ENCODE measurements around the gene CEP112. TPM values are rescaled to one million over a fixed set of nuclear protein-coding genes. Genes with fewer than 3 reads are reported as not detected.

Gene CEP112
- total and polyA plus RNA-seq, 9 of the 15 experiments (the other 6 are each of a cell fraction or from before 2014, with no cell fraction given): 0.84 TPM; not detected in 8

- no peak for ATAC-seq
- no peak for FAIRE-seq
- in situ Hi-C loops (cut with MboI) (no loop called here), intact Hi-C loops (cut with micrococcal nuclease) (no loop called here)
- ChIA-PET POLR2A (no interaction called here), CTCF (ENCODE audit: low intra/inter-chr PET ratio) (no interaction called here)
- Histone ChIP-seq H3K79me2 (ENCODE audit: control insufficient read depth, insufficient read depth, low read length) (no peaks in the 10 kb centered on the region), H4K20me1 (replicated peaks; ENCODE audit: control insufficient read depth, insufficient read depth, low read length) (no peaks in the 10 kb centered on the region), H3K36me3 (ENCODE audit: control insufficient read depth, insufficient read depth, low read length) (no peaks in the 10 kb centered on the region), H3K9me1 (ENCODE audit: control insufficient read depth, insufficient read depth, low read length) (no peaks in the 10 kb centered on the region), H2AFZ (ENCODE audit: low read depth, low read length) (no peak overlapping the region), H3K4me2 (ENCODE audit: insufficient read depth, low read length) (no peak overlapping the region), H3K4me1 (replicated peaks in 1 of 2; ENCODE audit: control insufficient read depth in 2 of 2, insufficient read depth in 2 of 2, low read length in 2 of 2) (no peaks in the 10 kb centered on the region), H3K27me3 (ENCODE audit: control insufficient read depth in 2 of 2, insufficient read depth in 2 of 2, low read length in 2 of 2) (no peaks in the 10 kb centered on the region), H3K27ac (ENCODE audit: extremely low read depth, low read depth, low read length) (no peak overlapping the region), H3K4me3 (no peak overlapping the region), H3K9me3 (replicated peaks; ENCODE audit: control insufficient read depth, insufficient read depth, low read depth, low read length) (no peaks in the 10 kb centered on the region), H3K9ac (ENCODE audit: insufficient read depth in 1 of 2, low read depth in 2 of 2, low read length in 2 of 2) (no peak overlapping the region)
- DNase-seq (ENCODE audit: extremely low read depth in 1 of 4, low spot score in 3 of 4): no peak
- 0% methylated on average over 2 of the region's 2 CpGs for WGBS (ENCODE audit: insufficient coverage, low coverage, missing lambda C conversion rate)
- BruUV-seq (replicated peaks): no TSS peak
- no peak for TF ChIP-seq ATF7 (IDR thresholded peaks at IDR 0.05)
- TF ChIP-seq MBD1 (CRISPR knock-in tag; IDR thresholded peaks at IDR 0.05): no peak
- no peak for TF ChIP-seq ZNF57 (CRISPR knock-in tag; IDR thresholded peaks at IDR 0.05)
- no peak for TF ChIP-seq E2F5 (CRISPR knock-in tag; IDR thresholded peaks at IDR 0.05)
- TF ChIP-seq MEF2A (IDR thresholded peaks at IDR 0.05; ENCODE audit: control insufficient read depth, low read depth, low read length): no peak
- no peak for TF ChIP-seq ZNF583 (CRISPR knock-in tag; IDR thresholded peaks at IDR 0.05)
- no peak for TF ChIP-seq TRIM25 (IDR thresholded peaks at IDR 0.05; ENCODE audit: borderline replicate concordance)
- no peak for TF ChIP-seq BHLHE40 (IDR thresholded peaks at IDR 0.05; ENCODE audit: low read length)
- no peak for TF ChIP-seq CEBPG (CRISPR knock-in tag; IDR thresholded peaks at IDR 0.05)
- no peak for TF ChIP-seq CEBPG (tag; conservative IDR thresholded peaks at IDR 0.05 in 1 of 2, IDR thresholded peaks at IDR 0.05 in 1 of 2)
- no peak for TF ChIP-seq CTCFL (IDR thresholded peaks at IDR 0.05; ENCODE audit: borderline replicate concordance, insufficient read depth, low read depth, low read length, poor library complexity, severe bottlenecking)
- TF ChIP-seq TSHZ1 (CRISPR knock-in tag; IDR thresholded peaks at IDR 0.05): no peak
Measured at GRCh38 chr17:65855245-65855644, 336.7 kb downstream of the CEP112 start.
